ENCODE results near the gene MRPS10.

GRCh38 chr6:42204768-42205282, 12.8 kb downstream of the MRPS10 start:
- TF ChIP-seq POLR2A (IDR thresholded peaks at IDR 0.05) (no peak), CTCF (IDR thresholded peaks at IDR 0.05) (no peak)

All from uterus (tissue), 2 donors.